Natural killer cell treated with Interleukin-12 subunit alpha and Interleukin-12 subunit beta and Interleukin-15 and Interleukin-18, amount 100 ng/mL, for 72 hours (primary cell): Measurements from ENCODE around the gene SPOCD1. TPM values are rescaled to one million over a fixed set of nuclear protein-coding genes. Genes with fewer than 3 reads are reported as not detected.
"Not testable (repeated sequence)": the region's sequence is repeated elsewhere in the genome, so short reads cannot be mapped to it uniquely, and the experiment has no call there.

ENCODE experiments used
- ATAC-seq, 2 donors: fragments of 150-1000 bp; cut with Tn5 transposase in 1 of 2; sonication (Bioruptor Pico), chemical (Tn5 transposase) in 1 of 2; 2 replicates each; pipeline ENCODE4 v1.10.0; 2021
- DNase-seq: peaks from one replicate; pipeline ENCODE4 v3.0.0; 2022; ENCODE audit warnings: low spot score
- H3K27ac Mint-ChIP-seq, 2 donors: 1 replicate in 1 of 2; 2 replicates in 1 of 2; pipeline ENCODE4 v1.8.0; 2022; ENCODE audit warnings: mixed read lengths in 2 of 2, mild to moderate bottlenecking in 1 of 2, moderate library complexity in 1 of 2
- H3K27me3 Mint-ChIP-seq, 2 donors: 1 replicate in 1 of 2; 2 replicates in 1 of 2; pipeline ENCODE4 v1.8.0; 2022; ENCODE audit warnings: mixed read lengths in 2 of 2
- H3K36me3 Mint-ChIP-seq: one replicate; pipeline ENCODE4 v1.8.0; 2022; ENCODE audit warnings: mixed read lengths
- H3K4me1 Mint-ChIP-seq, 2 donors: 1 replicate in 1 of 2; 2 replicates in 1 of 2; pipeline ENCODE4 v1.8.0; 2022; ENCODE audit warnings: low read depth in 2 of 2, mixed read lengths in 2 of 2, mild to moderate bottlenecking in 1 of 2
- H3K4me3 Mint-ChIP-seq: one replicate; pipeline ENCODE4 v1.8.0; 2022; ENCODE audit warnings: mixed read lengths
- H3K9me3 Mint-ChIP-seq: 2 replicates; pipeline ENCODE4 v1.8.0; 2022; ENCODE audit warnings: mixed read lengths
- total RNA-seq, 2 donors: library from RNA; stranded (reverse); gene quantifications; one replicate each; pipeline ENCODE4 v1.2.3, GENCODE V29; 2022

The SPOCD1 gene
- total RNA-seq, 2 donors from 2014 or later, result not detected

DNA sequence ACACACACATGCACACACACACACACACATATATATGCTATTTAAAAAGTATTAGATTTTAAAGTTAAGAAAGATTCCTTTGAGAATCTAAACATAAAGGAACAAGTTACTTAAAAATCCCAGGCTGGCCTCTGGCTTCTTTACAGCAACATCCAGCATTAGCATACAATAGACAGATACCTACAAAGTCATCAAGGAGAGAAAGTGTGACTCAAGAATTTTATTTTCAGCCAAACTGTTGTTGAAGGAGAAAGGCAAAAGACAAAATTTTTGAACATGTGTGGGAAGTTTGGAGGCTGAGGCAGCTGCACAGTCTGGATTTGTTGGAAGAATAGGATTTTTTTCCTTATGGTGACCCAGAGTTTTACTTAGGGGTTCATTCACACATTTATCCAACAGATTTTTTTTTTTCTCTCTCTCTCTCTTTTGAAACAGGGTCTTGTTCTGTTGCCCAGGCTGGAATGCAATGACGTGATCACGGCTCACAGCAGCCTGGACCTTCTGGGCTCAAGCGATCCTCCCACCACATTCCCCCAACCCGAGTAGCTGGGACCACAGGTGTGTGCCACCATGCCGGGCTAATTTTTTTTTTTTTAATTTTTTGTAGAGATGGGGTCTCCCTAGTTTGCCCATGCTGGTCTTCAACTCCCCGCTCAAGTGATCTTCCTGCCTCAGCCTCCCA, 24.0 kb upstream of the SPOCD1 start:
- DNase-seq (no peak), ATAC-seq (no peak)
- peaks cover 0 to 17% of the 10 kb centered on the region in 2 donors for H3K4me1 Mint-ChIP-seq
- no peak overlapping the region for H3K27ac Mint-ChIP-seq
- H3K36me3 Mint-ChIP-seq, result no peaks in the 10 kb centered on the region
- no peak overlapping the region for H3K4me3 Mint-ChIP-seq
- no peaks in the 10 kb centered on the region for H3K27me3 Mint-ChIP-seq
- H3K9me3 Mint-ChIP-seq, result no peaks in the 10 kb centered on the region

GRCh38 chr1:31837451-31838158, 21.8 kb upstream of the SPOCD1 start:
- DNase-seq, result no peak
- H3K9me3 Mint-ChIP-seq, result no peaks in the 10 kb centered on the region
- H3K36me3 Mint-ChIP-seq, result no peaks in the 10 kb centered on the region
- ATAC-seq, result no peak
- H3K27ac Mint-ChIP-seq, result no peak overlapping the region
- no peak overlapping the region for H3K4me3 Mint-ChIP-seq
- H3K4me1 Mint-ChIP-seq, result peaks cover 0 to 11% of the 10 kb centered on the region in 2 donors
- no peaks in the 10 kb centered on the region for H3K27me3 Mint-ChIP-seq

DNA sequence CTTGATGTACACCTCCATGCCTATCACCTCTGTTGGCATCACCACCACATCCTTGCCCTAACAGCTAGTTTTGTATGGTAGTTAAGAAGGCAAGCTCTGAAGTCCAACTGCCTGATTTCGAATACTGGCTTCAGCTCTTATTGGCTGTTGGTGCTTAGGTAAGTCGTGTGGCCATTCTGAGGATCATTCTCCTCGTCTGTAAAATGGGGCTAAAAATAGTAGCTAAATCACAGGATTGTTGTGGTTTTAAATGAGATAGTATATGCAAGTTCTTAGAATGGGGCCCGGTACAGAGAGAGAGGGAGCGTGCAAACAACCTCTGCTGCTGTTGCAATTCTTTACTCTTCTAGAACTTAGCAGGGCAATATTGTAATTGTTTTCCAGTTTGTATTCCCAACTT, 20.8 kb upstream of the SPOCD1 start:
- ATAC-seq (no peak), DNase-seq (no peak)
- Mint-ChIP-seq H3K27ac (peak overlapping the region in 1 of 2 donors; percentile 12), H3K9me3 (no peaks in the 10 kb centered on the region), H3K27me3 (no peaks in the 10 kb centered on the region), H3K4me1 (peaks cover 0 to 13% of the 10 kb centered on the region in 2 donors), H3K4me3 (no peak overlapping the region), H3K36me3 (no peaks in the 10 kb centered on the region)

GRCh38 chr1:31835415-31835814, 19.6 kb upstream of the SPOCD1 start:
- Mint-ChIP-seq H3K4me1 (peaks cover 0 to 16% of the 10 kb centered on the region in 2 donors), H3K27ac (no peak overlapping the region), H3K9me3 (no peaks in the 10 kb centered on the region), H3K4me3 (no peak overlapping the region), H3K27me3 (no peaks in the 10 kb centered on the region), H3K36me3 (no peaks in the 10 kb centered on the region)
- ATAC-seq (no peak), DNase-seq (no peak)

DNA sequence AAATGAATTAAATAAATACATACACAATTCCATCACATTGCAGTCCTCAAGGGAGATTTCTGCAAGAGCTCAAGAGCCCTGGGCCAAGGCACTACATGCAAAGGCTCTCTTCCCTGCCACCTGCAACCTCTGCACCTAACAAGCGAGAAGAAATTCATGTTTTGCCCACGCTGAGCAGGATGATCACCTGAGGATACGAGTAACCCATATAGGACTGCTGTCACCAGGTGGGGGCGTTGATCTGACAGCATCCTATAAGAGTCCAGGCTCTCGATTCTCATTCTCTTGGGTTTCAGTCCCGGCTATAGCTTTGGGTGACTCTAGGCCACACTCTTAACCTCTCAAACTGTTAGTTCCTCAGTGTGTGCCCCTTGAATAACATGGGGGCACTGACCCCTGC, 18.7 kb upstream of the SPOCD1 start:
- H3K4me1 Mint-ChIP-seq, result peaks cover 0 to 16% of the 10 kb centered on the region in 2 donors
- H3K27me3 Mint-ChIP-seq, result no peaks in the 10 kb centered on the region
- no peaks in the 10 kb centered on the region for H3K36me3 Mint-ChIP-seq
- no peak overlapping the region for H3K27ac Mint-ChIP-seq
- H3K9me3 Mint-ChIP-seq, result no peaks in the 10 kb centered on the region
- ATAC-seq (no peak), DNase-seq (no peak)
- H3K4me3 Mint-ChIP-seq, result no peak overlapping the region

DNA sequence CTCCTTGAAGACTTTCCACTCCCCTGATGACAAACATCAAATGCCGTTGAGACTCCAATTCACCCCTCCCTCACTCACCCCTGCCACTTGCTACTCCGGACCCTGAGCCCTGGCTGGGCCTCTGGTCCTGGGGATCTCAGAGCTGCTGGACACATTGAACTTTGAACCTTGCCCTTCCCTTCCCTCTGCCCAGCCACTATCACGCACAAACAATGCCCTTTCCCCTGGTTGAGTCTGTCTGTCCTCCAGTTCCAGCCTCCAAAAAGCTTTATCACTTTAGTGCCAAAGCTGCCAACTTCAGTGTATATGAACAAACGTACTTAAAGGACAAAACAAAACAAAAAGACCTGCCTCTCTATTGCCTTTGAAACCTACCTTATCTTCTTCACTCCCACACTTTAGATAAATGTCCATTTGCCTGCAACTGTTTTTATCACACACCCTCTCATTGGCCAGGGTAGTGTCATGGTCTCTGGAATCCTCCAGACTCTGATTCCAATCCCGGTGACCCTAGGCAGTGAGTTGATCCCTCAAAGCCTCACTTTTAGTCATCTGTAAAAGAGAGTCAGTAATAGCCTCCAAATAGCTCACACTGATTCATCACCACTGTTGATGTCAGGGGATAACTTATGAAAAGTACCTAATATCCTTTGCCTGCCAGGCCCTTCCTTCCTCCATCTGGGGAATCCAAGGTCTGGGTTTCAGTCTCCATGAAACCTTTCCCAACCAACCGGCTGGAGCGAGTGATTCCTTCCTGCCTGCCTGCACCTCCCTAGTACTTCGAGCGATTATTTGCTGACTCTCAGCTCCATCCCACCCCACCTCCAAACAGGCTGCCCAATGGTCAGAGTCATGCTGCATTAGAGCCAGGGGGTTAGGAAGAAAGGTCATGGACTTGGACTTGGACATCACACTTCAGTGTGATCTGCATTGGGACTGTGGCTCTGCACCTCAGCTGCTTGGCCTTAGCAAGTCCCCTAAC, 15.9 kb upstream of the SPOCD1 start:
- no peaks in the 10 kb centered on the region for H3K27me3 Mint-ChIP-seq
- DNase-seq (no peak), ATAC-seq (no peak)
- H3K9me3 Mint-ChIP-seq, result no peaks in the 10 kb centered on the region
- H3K27ac Mint-ChIP-seq, result no peak overlapping the region
- no peak overlapping the region for H3K4me3 Mint-ChIP-seq
- peaks cover 25 to 26% of the 10 kb centered on the region in 2 donors for H3K4me1 Mint-ChIP-seq
- H3K36me3 Mint-ChIP-seq, result no peaks in the 10 kb centered on the region

DNA sequence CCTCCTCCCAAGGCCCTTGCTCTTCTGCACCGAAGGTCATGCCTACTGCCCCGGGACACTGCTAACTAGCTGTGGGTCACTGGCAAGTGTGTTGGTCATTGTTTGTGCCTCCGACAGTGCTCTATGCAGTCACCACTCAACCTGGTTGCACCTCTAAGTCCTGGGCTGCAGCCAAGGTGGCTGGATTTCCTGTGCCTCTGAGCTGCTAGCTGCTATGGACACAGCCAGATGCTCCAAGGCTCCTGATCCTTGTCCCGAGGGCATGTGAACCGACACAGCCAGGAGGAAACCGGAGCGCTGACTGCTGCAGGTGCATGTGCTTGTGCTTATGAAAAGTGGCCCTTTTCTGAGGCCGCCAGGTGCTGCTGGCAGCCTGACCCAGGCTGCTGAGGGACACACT, 14.7 kb upstream of the SPOCD1 start:
- DNase-seq (no peak), ATAC-seq (no peak)
- no peak overlapping the region for H3K27ac Mint-ChIP-seq
- H3K9me3 Mint-ChIP-seq, result no peaks in the 10 kb centered on the region
- peaks cover 25 to 28% of the 10 kb centered on the region in 2 donors for H3K4me1 Mint-ChIP-seq
- H3K4me3 Mint-ChIP-seq, result no peak overlapping the region
- H3K36me3 Mint-ChIP-seq, result no peaks in the 10 kb centered on the region
- H3K27me3 Mint-ChIP-seq, result no peaks in the 10 kb centered on the region

GRCh38 chr1:31830065-31830464, 14.2 kb upstream of the SPOCD1 start:
- Mint-ChIP-seq H3K36me3 (no peaks in the 10 kb centered on the region), H3K9me3 (no peaks in the 10 kb centered on the region), H3K27me3 (no peaks in the 10 kb centered on the region), H3K27ac (no peak overlapping the region), H3K4me3 (no peak overlapping the region), H3K4me1 (peaks cover 25 to 28% of the 10 kb centered on the region in 2 donors)
- DNase-seq (no peak), ATAC-seq (no peak)

DNA sequence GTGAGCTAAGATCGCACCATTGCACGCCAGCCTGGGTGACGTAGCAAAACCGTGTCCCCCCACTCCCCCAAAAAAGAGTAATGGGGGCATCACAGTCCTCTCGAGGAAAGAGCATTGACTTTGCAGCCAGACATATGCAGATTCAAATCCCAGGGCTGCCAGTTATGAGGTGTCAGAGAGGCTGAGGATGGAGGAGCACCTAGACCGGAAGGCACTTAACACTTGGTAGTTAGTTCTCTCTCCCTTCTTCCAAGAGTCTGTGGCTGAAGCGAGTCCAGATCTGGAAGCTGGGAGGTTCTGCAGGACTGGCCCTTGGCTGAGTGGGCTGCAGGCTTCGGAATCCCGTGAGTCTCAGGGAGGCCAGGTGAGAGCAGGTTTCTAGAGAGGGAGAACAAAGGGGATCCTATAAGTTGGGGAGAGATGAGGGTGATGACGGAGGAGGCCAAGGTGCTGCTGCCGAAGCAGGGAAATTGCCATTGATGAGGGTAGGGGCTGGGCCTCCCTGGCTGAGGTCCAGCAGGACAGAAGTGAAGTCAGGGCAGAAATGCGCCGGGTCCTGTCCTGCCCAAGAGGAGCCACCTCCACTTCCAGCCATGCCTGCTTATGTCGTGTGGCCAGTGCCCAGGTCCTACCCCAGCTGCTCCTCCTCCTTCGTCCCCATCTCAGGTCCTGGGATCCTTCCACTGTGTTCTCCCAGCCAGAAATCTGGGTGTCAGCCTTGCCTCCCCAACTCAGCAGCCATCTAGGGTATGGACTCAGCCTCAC, 13.3 kb upstream of the SPOCD1 start:
- ATAC-seq (no peak), DNase-seq (no peak)
- peak overlapping the region; percentile 85 for H3K27ac Mint-ChIP-seq
- H3K9me3 Mint-ChIP-seq, result no peaks in the 10 kb centered on the region
- H3K4me3 Mint-ChIP-seq, result no peak overlapping the region
- peaks cover 25 to 28% of the 10 kb centered on the region in 2 donors for H3K4me1 Mint-ChIP-seq
- no peaks in the 10 kb centered on the region for H3K36me3 Mint-ChIP-seq
- no peaks in the 10 kb centered on the region for H3K27me3 Mint-ChIP-seq

DNA sequence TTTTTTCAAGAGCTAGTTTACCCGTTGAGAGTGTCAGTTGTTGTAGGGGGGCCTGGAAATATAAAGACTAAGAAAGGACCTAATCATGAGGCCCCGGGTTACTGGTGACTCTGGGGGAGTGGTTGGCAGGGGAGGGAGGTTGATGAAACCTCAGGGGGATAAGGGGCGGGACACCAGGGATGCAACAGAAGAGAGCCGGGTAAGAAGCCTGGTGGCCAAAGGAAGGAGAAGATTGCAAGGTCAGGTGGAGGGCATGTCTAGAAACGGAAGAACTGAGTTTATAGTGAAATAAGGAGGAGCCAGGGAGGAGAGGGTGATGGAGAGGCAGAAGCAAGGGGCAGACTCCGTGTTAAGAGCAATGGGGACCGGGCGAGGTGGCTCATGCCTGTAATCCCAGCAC, 12.5 kb upstream of the SPOCD1 start:
- H3K27ac Mint-ChIP-seq, result peak overlapping the region; percentile 85
- ATAC-seq (peak in 1 of 2 donors; percentile 37), DNase-seq (no peak)
- H3K27me3 Mint-ChIP-seq, result no peaks in the 10 kb centered on the region
- H3K4me3 Mint-ChIP-seq, result peak overlapping the region; percentile 57
- H3K9me3 Mint-ChIP-seq, result no peaks in the 10 kb centered on the region
- H3K36me3 Mint-ChIP-seq, result no peaks in the 10 kb centered on the region
- H3K4me1 Mint-ChIP-seq, result peaks cover 25 to 28% of the 10 kb centered on the region in 2 donors

DNA sequence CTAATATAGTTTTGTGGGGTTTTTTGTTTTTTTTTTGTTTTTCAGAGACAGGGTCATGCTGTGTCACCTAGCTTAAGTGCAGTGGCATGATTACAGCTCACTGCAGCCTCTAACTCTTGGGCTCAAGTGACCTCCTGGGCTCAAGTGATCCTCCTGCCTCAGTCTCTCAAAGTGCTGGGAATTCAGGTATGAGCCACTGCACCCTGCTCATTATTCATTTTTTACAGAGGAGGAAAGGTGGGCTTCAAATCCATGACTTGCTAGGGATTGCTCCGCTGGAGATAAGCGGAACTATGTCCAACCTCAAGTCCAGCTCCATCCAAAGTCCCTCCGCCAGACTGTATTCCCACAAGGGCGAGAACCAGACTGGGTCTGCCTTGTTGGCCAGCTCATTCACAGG, 8.0 kb upstream of the SPOCD1 start:
- DNase-seq, result no peak
- no peak for ATAC-seq
- no peaks in the 10 kb centered on the region for H3K27me3 Mint-ChIP-seq
- peaks cover 15 to 22% of the 10 kb centered on the region in 2 donors for H3K4me1 Mint-ChIP-seq
- no peak overlapping the region for H3K4me3 Mint-ChIP-seq
- no peaks in the 10 kb centered on the region for H3K9me3 Mint-ChIP-seq
- H3K36me3 Mint-ChIP-seq, result no peaks in the 10 kb centered on the region
- no peak overlapping the region for H3K27ac Mint-ChIP-seq

DNA sequence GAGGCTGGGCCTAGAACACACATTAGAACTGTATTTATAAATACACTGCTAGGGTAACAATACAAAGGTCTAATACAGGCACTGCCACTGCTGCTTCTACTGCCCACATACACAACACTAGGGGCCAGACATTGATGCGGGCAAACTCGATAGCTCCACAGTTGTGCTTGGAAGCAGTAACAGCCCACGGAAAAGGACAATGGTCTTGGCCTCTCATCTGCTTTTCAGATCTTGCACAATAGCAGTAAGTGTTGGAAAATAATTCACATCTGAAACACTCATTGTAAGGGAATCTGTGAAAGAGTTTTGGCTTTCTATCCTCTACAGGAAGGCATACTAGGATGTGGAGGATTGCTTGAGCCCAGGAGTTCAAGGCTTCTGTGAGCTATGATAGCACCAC, 6.9 kb upstream of the SPOCD1 start:
- DNase-seq (no peak), ATAC-seq (no peak)
- H3K36me3 Mint-ChIP-seq, result no peaks in the 10 kb centered on the region
- peaks cover 11 to 12% of the 10 kb centered on the region in 2 donors for H3K4me1 Mint-ChIP-seq
- H3K9me3 Mint-ChIP-seq, result no peaks in the 10 kb centered on the region
- no peaks in the 10 kb centered on the region for H3K27me3 Mint-ChIP-seq
- H3K4me3 Mint-ChIP-seq, result no peak overlapping the region
- no peak overlapping the region for H3K27ac Mint-ChIP-seq

- H3K27ac Mint-ChIP-seq, H3K4me3 Mint-ChIP-seq, H3K36me3 Mint-ChIP-seq, ATAC-seq, DNase-seq, H3K9me3 Mint-ChIP-seq, H3K27me3 Mint-ChIP-seq: not testable (repeated sequence)
- H3K4me1 Mint-ChIP-seq, result peaks cover 16% of the 10 kb centered on the region in 2 donors
Measured at GRCh38 chr1:31820196-31820595, 4.4 kb upstream of the SPOCD1 start.
